ENCODE results near the gene LUZP1. TPM values are rescaled to one million over a fixed set of nuclear protein-coding genes. Genes with fewer than 3 reads are reported as not detected.

Gene LUZP1
- total RNA-seq, 4 donors from 2014 or later, result 16.7 to 17.7 (median 17.2) TPM

GRCh38 chr1:23079025-23079424, 89.6 kb downstream of the LUZP1 start:
- Histone ChIP-seq H3K4me1 (peaks cover 0 to 5% (median 0%) of the 10 kb centered on the region in 4 donors), H3K9me3 (no peaks in the 10 kb centered on the region), H3K27ac (no peak overlapping the region), H3K36me3 (peaks cover 0 to 85% (median 7%) of the 10 kb centered on the region in 3 donors), H3K27me3 (no peaks in the 10 kb centered on the region), H3K4me3 (no peak overlapping the region)
- no peak for TF ChIP-seq EP300 (IDR thresholded peaks at IDR 0.05)
- TF ChIP-seq POLR2A (IDR thresholded peaks at IDR 0.05), result no peak
- TF ChIP-seq, protein P1, sequence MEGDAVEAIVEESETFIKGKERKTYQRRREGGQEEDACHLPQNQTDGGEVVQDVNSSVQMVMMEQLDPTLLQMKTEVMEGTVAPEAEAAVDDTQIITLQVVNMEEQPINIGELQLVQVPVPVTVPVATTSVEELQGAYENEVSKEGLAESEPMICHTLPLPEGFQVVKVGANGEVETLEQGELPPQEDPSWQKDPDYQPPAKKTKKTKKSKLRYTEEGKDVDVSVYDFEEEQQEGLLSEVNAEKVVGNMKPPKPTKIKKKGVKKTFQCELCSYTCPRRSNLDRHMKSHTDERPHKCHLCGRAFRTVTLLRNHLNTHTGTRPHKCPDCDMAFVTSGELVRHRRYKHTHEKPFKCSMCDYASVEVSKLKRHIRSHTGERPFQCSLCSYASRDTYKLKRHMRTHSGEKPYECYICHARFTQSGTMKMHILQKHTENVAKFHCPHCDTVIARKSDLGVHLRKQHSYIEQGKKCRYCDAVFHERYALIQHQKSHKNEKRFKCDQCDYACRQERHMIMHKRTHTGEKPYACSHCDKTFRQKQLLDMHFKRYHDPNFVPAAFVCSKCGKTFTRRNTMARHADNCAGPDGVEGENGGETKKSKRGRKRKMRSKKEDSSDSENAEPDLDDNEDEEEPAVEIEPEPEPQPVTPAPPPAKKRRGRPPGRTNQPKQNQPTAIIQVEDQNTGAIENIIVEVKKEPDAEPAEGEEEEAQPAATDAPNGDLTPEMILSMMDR (IDR thresholded peaks at IDR 0.05), result no peak
- DNase-seq (ENCODE audit: low spot score in 2 of 2), result no peak
- 83 to 89% methylated on average over 6 of the region's 6 CpGs for WGBS, 2 donors

- Histone ChIP-seq H3K4me1 (no peaks in the 10 kb centered on the region), H3K4me3 (no peak overlapping the region), H3K9me3 (no peaks in the 10 kb centered on the region), H3K36me3 (peaks cover 2 to 86% (median 2%) of the 10 kb centered on the region in 3 donors), H3K27me3 (no peaks in the 10 kb centered on the region), H3K27ac (no peak overlapping the region)
- TF ChIP-seq EP300 (IDR thresholded peaks at IDR 0.05) (no peak), POLR2A (IDR thresholded peaks at IDR 0.05) (no peak)
- TF ChIP-seq, protein P1 (IDR thresholded peaks at IDR 0.05), result no peak
- DNase-seq (ENCODE audit: low spot score in 2 of 2), result no peak
These were observed 94.6 kb downstream of the LUZP1 start for GRCh38 chr1:23074012-23074411.

GRCh38 chr1:23069675-23070074, 99.0 kb downstream of the LUZP1 start:
- DNase-seq (ENCODE audit: low spot score in 2 of 2), result no peak
- Histone ChIP-seq H3K4me1 (no peaks in the 10 kb centered on the region), H3K27me3 (no peaks in the 10 kb centered on the region), H3K36me3 (peaks cover 0 to 91% (median 2%) of the 10 kb centered on the region in 3 donors), H3K4me3 (no peak overlapping the region), H3K27ac (no peak overlapping the region), H3K9me3 (no peaks in the 10 kb centered on the region)
- WGBS, 2 donors, result 84 to 85% methylated on average over 4 of the region's 4 CpGs
- no peak for TF ChIP-seq POLR2A (IDR thresholded peaks at IDR 0.05)
- TF ChIP-seq, protein P1 (IDR thresholded peaks at IDR 0.05), result no peak
- TF ChIP-seq EP300 (IDR thresholded peaks at IDR 0.05), result no peak

DNA sequence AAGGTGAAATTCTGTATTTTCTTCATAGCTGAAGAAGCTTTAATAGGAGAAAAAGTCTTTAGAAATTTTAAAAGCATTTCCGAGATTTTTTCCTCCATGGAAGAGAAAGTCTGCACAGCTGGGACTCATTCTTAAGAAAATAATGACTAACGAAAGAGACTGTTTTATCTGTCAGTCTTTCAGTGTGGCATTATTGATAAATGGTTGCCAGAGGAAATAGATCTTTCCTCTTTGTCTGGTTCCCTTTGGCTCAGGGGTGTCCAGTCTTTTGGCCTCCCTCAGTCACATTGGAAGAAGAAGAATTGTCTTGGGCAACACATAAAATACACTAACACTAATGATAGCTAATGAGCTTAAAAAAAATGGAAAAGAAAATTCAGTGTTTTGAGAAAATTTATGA, 99.5 kb downstream of the LUZP1 start:
- no peaks in the 10 kb centered on the region for H3K9me3 ChIP-seq
- H3K36me3 ChIP-seq, result peaks cover 0 to 91% (median 2%) of the 10 kb centered on the region in 3 donors
- TF ChIP-seq, protein P1 (IDR thresholded peaks at IDR 0.05), result no peak
- TF ChIP-seq POLR2A (IDR thresholded peaks at IDR 0.05) (no peak), EP300 (IDR thresholded peaks at IDR 0.05) (no peak)
- no peak overlapping the region for H3K4me3 ChIP-seq
- H3K27ac ChIP-seq, result no peak overlapping the region
- H3K4me1 ChIP-seq, result no peaks in the 10 kb centered on the region
- no peak for DNase-seq (ENCODE audit: low spot score in 2 of 2)
- no peaks in the 10 kb centered on the region for H3K27me3 ChIP-seq
- 87 to 88% methylated on average over 2 of the region's 2 CpGs for whole genome bisulfite sequencing, 2 donors

DNA sequence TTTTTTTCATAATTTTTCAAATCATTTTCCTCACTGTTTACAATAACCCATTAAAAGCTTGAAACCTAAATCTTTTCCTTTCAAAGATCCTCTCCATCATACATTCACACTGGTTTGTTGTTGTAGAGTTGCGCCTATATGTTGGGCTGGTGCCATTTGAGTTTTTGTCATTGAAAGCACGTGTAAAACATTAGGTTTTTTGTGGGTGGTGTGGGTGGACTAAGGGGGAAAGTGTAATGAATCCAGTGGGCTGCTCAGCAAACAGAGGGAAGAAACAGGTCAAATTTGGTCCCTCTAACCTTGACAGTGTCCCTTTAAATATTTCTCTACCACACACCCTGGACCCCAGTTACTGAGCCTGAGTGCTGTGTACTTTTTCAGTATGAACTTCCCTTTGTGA, 102.6 kb downstream of the LUZP1 start:
- H3K36me3 ChIP-seq, result peaks cover 0 to 92% (median 0%) of the 10 kb centered on the region in 3 donors
- WGBS, 2 donors, result 54 to 68% methylated on average over 2 of the region's 2 CpGs
- TF ChIP-seq POLR2A (IDR thresholded peaks at IDR 0.05), result no peak
- TF ChIP-seq, protein P1 (IDR thresholded peaks at IDR 0.05), result no peak
- TF ChIP-seq EP300 (IDR thresholded peaks at IDR 0.05), result no peak

More for the DNA sequence above, 102.6 kb downstream of the LUZP1 start:
- no peaks in the 10 kb centered on the region for H3K4me1 ChIP-seq
- no peak overlapping the region for H3K4me3 ChIP-seq
- H3K27me3 ChIP-seq, result no peaks in the 10 kb centered on the region
- H3K9me3 ChIP-seq, result no peaks in the 10 kb centered on the region
- no peak for DNase-seq (ENCODE audit: low spot score in 2 of 2)
- H3K27ac ChIP-seq, result no peak overlapping the region

Measured in tibial nerve (tissue), 4 donors.